ENCODE results near the gene FLNA.

The FLNA gene

GRCh38 chrX:154332561-154332960 is 41.9 kb downstream of the FLNA start:
- DNase-seq = no peak

- peak; percentile 5 for DNase-seq
Observed at GRCh38 chrX:154329294-154329693, 45.1 kb downstream of the FLNA start.

- DNase-seq = no peak
Observed at GRCh38 chrX:154328646-154329045, 45.8 kb downstream of the FLNA start.

GRCh38 chrX:154327038-154327820 is 47.2 kb downstream of the FLNA start:
- DNase-seq = peak; percentile 68

- DNase-seq = peak; percentile 36
Observed at GRCh38 chrX:154325541-154325940, 48.9 kb downstream of the FLNA start.

GRCh38 chrX:154323537-154323936 is 50.9 kb downstream of the FLNA start:
- no peak for DNase-seq

GRCh38 chrX:154322890-154323289 is 51.5 kb downstream of the FLNA start:
- no peak for DNase-seq

GRCh38 chrX:154321594-154321993 is 52.8 kb downstream of the FLNA start:
- peak; percentile 28 for DNase-seq

- DNase-seq = no peak
Observed at GRCh38 chrX:154321152-154321551, 53.3 kb downstream of the FLNA start.

- DNase-seq = no peak
Observed at GRCh38 chrX:154320406-154320805, 54.0 kb downstream of the FLNA start.

GRCh38 chrX:154317391-154317995 is 56.9 kb downstream of the FLNA start:
- DNase-seq = peak; percentile 32

- DNase-seq = no peak
Observed at GRCh38 chrX:154315416-154315815, 59.0 kb downstream of the FLNA start.

GRCh38 chrX:154313147-154313546 is 61.3 kb downstream of the FLNA start:
- no peak for DNase-seq

- DNase-seq = no peak
Observed at GRCh38 chrX:154312116-154312515, 62.3 kb downstream of the FLNA start.

GRCh38 chrX:154310616-154311536 is 63.6 kb downstream of the FLNA start:
- no peak for DNase-seq

GRCh38 chrX:154309041-154309775 is 65.2 kb downstream of the FLNA start:
- no peak for DNase-seq

GRCh38 chrX:154308108-154308946 is 66.1 kb downstream of the FLNA start:
- peak; percentile 37 for DNase-seq

GRCh38 chrX:154307202-154307601 is 67.2 kb downstream of the FLNA start:
- DNase-seq = no peak

- DNase-seq = no peak
Observed at GRCh38 chrX:154305541-154306205, 68.8 kb downstream of the FLNA start.

GRCh38 chrX:154304846-154305245 is 69.6 kb downstream of the FLNA start:
- no peak for DNase-seq

- no peak for DNase-seq
Observed at GRCh38 chrX:154303476-154303875, 71.0 kb downstream of the FLNA start.

Measured in fibroblast of skin of scalp (primary cell).